SW480 (cell line): ENCODE results near the gene ATP1A4.

Experiments
- DNase-seq: peaks from one replicate; pipeline ENCODE4 v3.0.0-alpha.2; 2016; ENCODE audit warnings: low spot score

The ATP1A4 gene

GRCh38 chr1:160171980-160172379 lies 20.6 kb downstream of the ATP1A4 start:
- DNase-seq: no peak

- no peak for DNase-seq
These were observed 25.8 kb downstream of the ATP1A4 start for GRCh38 chr1:160177231-160177630.

GRCh38 chr1:160177667-160178066 lies 26.3 kb downstream of the ATP1A4 start:
- DNase-seq: no peak

DNA sequence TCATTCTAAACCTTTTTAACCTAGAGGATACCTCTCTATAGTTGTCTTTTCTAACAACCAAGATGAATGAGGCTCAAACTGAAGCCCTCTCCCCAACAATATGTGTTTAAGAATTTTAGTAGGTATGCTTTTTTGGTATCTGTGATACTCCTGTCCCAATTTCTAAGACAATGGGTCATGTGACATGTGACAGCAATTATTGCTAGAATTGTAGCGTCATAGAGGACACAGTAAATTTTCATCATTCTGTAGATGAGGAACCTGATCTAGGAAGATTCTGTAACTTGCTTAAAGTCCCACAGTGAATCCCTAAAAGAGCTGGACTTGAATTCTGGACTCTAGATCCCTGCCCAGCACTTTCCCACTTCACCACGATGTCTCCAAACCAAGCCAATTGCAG lies 27.3 kb downstream of the ATP1A4 start:
- no peak for DNase-seq

GRCh38 chr1:160179336-160179735 lies 27.9 kb downstream of the ATP1A4 start:
- DNase-seq: no peak

DNA sequence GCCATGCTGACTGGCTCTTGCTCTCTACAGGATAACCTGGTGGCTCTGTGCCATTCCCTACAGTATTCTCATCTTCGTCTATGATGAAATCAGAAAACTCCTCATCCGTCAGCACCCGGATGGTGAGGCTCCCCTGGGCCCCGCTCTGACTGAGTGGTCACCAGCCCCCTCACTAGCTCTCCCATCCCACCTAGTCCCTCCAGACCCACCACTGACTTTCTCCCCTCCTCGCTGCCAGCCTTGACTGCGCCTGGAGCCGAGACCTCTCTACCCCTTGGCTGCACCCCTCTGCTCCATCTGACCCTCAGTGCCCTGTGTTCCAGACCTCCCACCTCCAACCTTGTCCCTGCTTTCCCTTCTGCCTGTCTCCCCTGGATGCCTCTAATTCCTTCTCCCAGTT lies 34.8 kb downstream of the ATP1A4 start:
- no peak for DNase-seq

DNA sequence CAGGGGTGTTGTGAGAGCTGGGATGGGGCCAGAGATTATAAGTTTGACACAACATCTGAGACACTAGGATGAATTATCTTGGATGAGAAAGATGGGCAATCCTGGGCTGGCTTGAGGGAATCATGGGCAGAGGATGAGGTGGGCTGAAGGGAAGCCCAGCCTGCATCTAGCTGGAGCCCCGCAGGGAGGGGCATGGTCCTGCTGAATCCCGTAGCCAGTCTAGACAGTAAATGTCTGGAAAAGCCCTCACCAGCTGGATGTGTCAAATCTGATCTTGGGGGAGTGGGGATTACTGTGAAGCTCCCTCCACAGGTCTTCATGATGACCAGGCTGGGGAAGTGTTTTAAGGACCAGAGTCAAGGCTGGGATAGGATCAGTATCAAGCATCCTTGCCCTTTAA lies 35.3 kb downstream of the ATP1A4 start:
- no peak for DNase-seq

DNA sequence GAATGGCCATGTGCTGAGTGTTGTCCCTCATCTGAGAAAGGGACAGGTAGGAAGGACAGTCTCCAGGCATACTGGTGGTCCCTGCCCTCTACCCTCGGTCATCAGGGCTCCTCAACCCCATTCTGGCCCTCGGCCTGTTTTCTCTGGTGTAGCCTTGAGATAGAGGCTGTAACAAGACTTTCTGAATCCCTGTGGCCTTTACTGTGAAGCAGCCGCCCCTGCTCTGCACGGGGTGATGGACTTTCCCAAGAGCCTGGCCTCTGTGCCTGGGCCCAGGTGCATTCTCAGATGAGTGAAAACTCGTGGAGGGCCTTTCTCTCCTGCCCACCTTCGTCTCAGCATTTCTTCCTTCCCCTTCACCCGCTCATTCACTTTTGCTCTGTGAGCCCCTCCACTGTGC lies 36.0 kb downstream of the ATP1A4 start:
- DNase-seq: no peak

- DNase-seq: no peak
These were observed 36.9 kb downstream of the ATP1A4 start for GRCh38 chr1:160188341-160188740.

DNA sequence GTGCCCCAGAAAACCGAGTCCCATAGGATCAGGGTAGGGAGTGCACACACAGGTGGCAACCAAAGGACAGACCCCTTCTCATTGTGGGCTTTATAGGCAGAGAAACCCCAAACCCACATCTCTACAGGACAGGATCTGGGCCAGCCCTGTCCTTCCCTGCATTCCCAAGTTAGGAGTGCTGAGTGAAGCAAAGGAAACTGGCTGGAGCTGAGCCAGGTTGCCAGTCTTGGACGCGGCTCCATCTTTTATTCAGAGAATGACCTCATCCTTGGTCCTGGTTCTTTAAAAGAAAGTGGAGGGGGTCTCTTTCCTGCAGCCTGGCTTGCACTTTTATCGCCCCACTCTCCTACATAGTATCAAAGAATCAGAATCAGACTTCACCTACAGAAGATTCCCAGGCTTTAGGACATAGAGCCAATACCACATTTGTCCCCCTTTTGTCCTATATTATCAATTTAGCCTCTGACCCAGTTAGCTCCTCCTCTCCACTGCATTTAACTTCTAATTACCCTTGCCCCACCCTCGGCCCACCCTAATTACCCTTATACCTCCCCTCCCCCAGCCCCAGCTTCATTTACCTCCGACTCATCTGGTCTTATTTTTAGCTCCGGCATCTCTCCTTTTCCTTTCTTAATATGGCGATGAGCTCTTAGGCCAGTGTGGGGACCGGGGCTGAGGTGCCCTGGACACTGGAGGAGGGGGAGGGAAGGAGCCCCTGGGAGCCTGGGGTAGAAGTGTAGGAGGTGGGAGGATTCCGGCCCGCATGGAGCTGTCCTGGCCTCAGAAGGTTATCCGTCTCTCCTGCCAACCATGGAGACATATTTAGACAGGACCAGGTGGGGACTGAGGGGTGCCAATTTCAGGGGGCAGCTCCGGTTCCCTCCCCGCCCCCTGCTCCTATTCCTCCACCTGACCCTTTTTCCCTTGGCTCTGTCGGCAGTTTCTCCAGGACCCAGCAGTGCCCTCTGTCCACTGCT lies 38.5 kb downstream of the ATP1A4 start, which contains the start of gene CASQ1:
TSS of gene CASQ1 (plus strand) at position 927 of the 977 bp plus-strand sequence. CDS start 177 bp downstream, outside the sequence.
- DNase-seq: no peak

GRCh38 chr1:160191756-160192155 lies 40.4 kb downstream of the ATP1A4 start:
- DNase-seq: no peak

- DNase-seq: no peak
These were observed 40.8 kb downstream of the ATP1A4 start for GRCh38 chr1:160192234-160192633.

- peak; percentile 74 for DNase-seq
These were observed 41.9 kb downstream of the ATP1A4 start for GRCh38 chr1:160193091-160193819.

GRCh38 chr1:160193832-160194736 lies 42.7 kb downstream of the ATP1A4 start:
- no peak for DNase-seq

DNA sequence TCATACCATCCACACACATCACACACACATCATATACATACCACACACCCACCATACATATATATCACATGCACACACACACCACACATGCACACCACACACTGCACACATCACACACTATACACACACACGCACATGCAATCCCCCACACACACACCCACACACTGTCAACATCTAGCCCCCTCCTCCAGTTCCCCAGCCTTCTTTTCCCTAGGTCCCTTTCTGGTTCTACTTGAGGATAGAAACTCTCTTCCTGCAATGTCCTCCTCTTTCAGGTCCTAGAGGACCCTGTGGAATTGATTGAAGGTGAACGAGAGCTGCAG lies 43.3 kb downstream of the ATP1A4 start:
- DNase-seq: no peak

- no peak for DNase-seq
These were observed 44.7 kb downstream of the ATP1A4 start for GRCh38 chr1:160196143-160196542.

GRCh38 chr1:160197231-160197630 lies 45.8 kb downstream of the ATP1A4 start:
- DNase-seq: no peak

GRCh38 chr1:160200786-160201185 lies 49.4 kb downstream of the ATP1A4 start:
- DNase-seq: no peak

DNA sequence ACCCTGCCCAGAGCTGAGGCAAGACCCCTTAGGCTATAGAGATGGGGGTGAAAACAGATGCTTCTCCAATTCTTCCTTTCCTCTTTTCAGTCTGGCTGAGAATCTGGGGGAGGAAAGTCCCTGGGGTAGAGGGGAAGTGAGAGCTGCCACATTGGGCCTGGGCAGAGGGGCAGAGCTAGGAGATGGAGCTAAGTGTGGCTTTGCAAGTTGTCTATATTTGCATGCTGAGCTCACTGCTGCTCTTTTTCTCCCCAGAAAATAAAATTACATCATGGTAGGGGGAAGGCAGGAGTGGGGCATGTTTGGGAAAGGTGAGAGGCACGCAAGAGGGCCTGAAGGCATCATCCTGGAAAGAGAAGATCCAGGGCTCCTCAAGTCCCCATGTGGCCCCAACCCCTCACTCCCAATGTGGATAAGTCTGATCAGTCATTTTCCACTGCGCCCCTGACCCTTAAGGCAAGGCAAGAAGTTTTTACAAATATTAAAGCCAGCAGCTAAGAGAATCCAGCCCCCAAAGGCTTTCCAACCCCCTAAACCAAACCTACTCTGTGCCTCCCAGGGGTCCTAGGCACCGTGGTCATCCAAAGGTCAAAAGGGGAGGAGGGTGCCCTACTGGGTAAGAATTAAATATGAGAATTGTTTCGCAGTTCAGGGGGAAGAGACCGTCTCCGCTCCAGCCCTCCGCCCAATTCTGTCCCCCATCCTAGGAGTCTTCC lies 53.3 kb downstream of the ATP1A4 start:
- DNase-seq: no peak

- DNase-seq: peak; percentile 42
These were observed 54.0 kb downstream of the ATP1A4 start, which contains the start of gene PEA15 for GRCh38 chr1:160205242-160206035. PEA15 (plus strand) TSS chr1:160205384; CDS start chr1:160211545, 6,161 bp downstream.

DNA sequence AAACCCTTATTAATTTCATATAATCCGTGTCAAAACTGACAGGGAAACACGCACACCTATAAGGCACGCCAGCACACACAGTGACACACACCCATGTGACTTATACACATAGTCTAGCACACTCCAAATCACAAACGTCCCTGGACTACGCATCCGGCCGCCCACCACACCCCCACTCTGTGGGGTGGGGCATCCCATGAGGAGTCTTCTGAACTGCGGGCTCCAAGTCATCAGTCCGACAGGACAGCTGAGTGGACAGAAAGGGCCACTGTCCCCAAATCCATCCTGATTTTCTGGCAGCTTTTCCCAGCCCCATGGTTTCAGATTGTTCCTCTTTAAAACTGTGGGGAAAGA lies 54.6 kb downstream of the ATP1A4 start:
- peak; percentile 64 for DNase-seq
